HG03196 (cell line): Measurements from ENCODE around the gene RPL10.

Experiments
- ATAC-seq: cut with Tn5 transposase; IDR thresholded peaks from one replicate; pipeline ENCODE4 v1.9.1; 2021; ENCODE audit not compliant: unreplicated experiment

The RPL10 gene

DNA sequence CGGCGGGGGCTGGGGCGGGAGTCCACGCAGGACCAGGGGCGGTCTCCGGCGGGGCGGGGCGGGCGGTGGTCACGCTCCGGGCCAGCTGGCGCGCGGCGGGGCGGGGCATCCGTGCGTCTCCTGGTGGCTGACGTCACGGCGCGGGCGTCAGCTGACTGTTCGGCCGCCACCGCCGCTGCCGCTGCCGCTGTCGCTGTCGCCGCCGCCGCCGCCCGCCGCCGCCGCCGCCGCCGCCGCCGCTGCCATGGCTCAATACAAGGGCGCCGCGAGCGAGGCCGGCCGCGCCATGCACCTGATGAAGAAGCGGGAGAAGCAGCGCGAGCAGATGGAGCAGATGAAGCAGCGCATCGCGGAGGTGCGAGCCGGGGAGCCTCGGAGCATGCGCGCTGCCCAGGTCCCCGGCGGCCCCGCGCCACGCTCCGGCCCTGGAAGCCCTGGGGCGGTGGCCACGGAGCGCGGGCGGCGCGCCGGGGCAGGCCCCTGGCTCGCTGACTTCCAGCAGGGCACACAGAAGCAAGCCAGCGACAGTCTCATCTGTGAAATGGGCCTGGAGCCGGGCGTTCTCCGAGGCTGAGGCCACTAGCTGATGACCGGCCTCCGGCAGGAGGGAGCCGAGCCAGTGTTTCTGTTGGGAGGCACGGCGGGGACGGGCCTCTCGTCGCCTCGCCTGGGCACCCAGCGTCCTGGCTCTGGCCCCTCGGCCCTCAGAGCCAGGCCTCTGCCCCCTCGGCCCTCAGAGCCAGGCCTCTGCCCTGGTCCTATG lies 46.0 kb downstream of the RPL10 start, which contains the start of gene FAM50A:
TSS of gene FAM50A (plus strand) at position 150 of the 763 bp plus-strand sequence. CDS start at position 245, 95 bp downstream.
- peak; percentile 69 for ATAC-seq

DNA sequence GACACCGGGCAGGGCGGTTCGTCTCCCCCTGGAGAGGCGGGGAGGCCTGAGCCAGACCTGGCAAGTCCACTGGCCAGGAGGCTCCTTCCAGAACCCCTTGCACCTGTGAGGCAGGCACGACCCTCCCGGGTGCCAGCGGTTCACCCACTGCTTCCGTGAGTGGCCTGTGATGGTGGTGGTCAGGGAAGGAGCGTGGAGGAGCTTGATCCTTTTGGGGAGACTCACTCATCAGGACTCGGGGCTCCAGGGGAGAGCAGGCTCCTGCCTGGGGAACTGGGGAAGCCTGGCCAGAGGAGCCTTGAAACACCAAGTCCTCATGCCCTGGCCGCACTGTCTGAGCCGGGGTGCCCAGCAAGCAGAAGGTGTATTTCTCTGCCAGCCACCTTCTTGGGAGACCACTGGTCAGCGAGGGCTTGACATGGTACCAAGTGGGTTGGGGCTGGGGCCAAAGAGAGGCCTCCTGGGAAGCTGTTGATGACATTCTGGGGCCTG lies 46.6 kb downstream of the RPL10 start:
- ATAC-seq: no peak

DNA sequence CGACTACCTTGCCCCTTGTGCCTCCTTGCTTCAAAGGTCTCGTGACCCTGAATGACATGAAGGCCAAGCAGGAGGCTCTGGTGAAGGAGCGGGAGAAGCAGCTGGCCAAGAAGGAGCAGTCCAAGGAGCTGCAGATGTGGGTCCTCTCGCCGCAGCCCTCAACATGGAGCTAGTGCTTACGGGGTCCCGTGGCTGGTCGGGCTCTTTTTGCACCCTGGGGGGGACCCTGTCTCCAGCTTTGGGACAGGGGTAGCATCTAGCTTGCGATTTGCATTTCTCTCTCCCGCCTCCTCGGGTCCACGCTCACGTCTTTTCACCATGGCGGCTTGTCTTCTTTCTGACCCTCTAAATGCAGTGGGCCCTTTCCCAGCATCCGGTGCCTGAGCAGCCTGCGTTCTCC lies 47.6 kb downstream of the RPL10 start:
- no peak for ATAC-seq

- ATAC-seq: no peak
These were observed 48.3 kb downstream of the RPL10 start for GRCh38 chrX:154446430-154446829.

- no peak for ATAC-seq
These were observed 50.3 kb downstream of the RPL10 start for GRCh38 chrX:154448484-154448883.

- no peak for ATAC-seq
These were observed 51.4 kb downstream of the RPL10 start for GRCh38 chrX:154449618-154450017.

GRCh38 chrX:154450312-154450711 lies 52.1 kb downstream of the RPL10 start:
- no peak for ATAC-seq
